GM10248 (cell line): ENCODE results near the gene CEP170.

Source experiments
- CTCF ChIA-PET: fragments of 300-600 bp; sonication (Branson Sonifier 250); formaldehyde crosslinking; extraction: SDS; loops from one replicate; lab custom pipeline; 2021; ENCODE audit warnings: antibody characterized with exemption; lab: Yijun Ruan, JAX
- POLR2A ChIA-PET: fragments of 350-650 bp; sonication (Branson Sonifier 250); formaldehyde crosslinking; extraction: SDS; loops from one replicate; lab custom pipeline; 2020; ENCODE audit warnings: antibody characterized with exemption; lab: Yijun Ruan, JAX
- DNase-seq: peaks from one replicate; pipeline ENCODE4 v3.0.0; 2012; ENCODE audit errors: extremely low spot score
- TF ChIP-seq, protein P1 (sequence below): IDR thresholded peaks from 2 replicates; pipeline ENCODE4 v1.5.1; 2012; ENCODE audit warnings: mild to moderate bottlenecking, low read depth; ENCODE audit errors: extremely low read depth, missing control alignments, control extremely low read depth

Gene CEP170

GRCh38 chr1:243255791-243256512 is 871 bp upstream of the CEP170 start, which contains the start of gene SDCCAG8:
Gene SDCCAG8, plus strand, starts transcription at chr1:243256041. Its CDS starts 133 bp downstream, at chr1:243256174.
- POLR2A ChIA-PET: interaction anchor here (0.9 to 2.0 kb wide), 4 partner anchors 9 to 792 kb away, joined by 3 to 10 read pairs (median 5); no protein-coding TSS in a partner anchor
- CTCF ChIA-PET: interaction anchor here (1.0 to 2.4 kb wide), 7 partner anchors 9 to 25 kb away, joined by 3 to 9 read pairs (median 5); no protein-coding TSS in a partner anchor
- DNase-seq: peak; percentile 91
- TF ChIP-seq, protein P1, sequence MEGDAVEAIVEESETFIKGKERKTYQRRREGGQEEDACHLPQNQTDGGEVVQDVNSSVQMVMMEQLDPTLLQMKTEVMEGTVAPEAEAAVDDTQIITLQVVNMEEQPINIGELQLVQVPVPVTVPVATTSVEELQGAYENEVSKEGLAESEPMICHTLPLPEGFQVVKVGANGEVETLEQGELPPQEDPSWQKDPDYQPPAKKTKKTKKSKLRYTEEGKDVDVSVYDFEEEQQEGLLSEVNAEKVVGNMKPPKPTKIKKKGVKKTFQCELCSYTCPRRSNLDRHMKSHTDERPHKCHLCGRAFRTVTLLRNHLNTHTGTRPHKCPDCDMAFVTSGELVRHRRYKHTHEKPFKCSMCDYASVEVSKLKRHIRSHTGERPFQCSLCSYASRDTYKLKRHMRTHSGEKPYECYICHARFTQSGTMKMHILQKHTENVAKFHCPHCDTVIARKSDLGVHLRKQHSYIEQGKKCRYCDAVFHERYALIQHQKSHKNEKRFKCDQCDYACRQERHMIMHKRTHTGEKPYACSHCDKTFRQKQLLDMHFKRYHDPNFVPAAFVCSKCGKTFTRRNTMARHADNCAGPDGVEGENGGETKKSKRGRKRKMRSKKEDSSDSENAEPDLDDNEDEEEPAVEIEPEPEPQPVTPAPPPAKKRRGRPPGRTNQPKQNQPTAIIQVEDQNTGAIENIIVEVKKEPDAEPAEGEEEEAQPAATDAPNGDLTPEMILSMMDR: no peak

GRCh38 chr1:243254233-243254926 is 701 bp downstream of the CEP170 start:
- POLR2A ChIA-PET: no interaction called here
- TF ChIP-seq, protein P1: no peak
- CTCF ChIA-PET: interaction anchor here (1.3 to 2.0 kb wide), 4 partner anchors 11 to 24 kb away, joined by 4 to 8 read pairs (median 6); no protein-coding TSS in a partner anchor
- peak; percentile 51 for DNase-seq

DNA sequence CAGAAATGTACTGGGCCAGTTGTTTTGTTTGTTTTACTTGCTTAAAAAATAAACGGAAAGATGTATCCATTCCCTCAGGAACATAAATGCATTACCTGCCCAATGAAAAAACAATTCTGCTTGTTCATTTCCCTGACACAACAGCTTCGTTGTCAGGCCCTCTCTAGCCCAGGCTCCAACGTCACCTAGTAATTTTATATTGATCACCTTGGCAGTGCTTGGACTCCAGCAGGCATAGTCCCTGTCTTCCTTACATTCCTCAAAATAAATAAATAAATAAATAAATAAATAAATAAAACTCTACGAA is 1.2 kb downstream of the CEP170 start:
- no peak for DNase-seq

DNA sequence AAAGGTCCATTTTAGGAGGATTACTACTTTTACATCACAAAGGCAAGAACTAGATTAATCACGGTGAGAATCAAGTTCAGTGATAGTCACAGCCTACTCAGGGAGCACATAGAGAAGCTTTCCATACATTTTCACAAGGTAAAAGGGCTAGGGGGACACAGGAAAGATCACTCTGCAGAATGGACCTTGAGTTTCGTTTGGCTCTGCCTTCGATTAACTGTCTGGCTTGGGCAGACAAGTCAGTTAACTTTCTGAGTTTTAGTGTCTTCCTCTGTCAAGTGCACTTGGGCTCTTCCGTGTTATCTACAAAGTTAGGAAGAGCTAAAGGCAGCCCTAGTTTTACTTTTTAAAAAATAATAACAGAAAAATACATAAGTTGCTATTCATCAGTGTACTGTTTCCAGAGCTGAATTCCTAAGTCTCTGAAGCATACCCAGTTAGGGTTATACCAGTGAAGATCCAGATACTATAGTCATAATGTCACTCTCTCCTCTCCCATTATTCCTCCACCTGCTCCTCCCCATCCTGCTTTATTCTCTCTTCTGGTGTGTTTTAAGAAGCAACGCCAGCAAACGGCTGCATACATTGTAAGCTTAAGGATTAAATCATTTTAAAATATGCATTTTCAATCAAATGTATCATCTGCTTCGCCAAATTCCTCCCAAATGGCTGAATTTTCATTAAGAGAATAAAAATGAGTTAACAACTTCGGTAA is 1.7 kb downstream of the CEP170 start:
- POLR2A ChIA-PET: no interaction called here
- DNase-seq: no peak
- CTCF ChIA-PET: interaction anchor here (1.3 to 1.8 kb wide), 2 partner anchors 10 to 19 kb away, joined by 6 read pairs; no protein-coding TSS in a partner anchor
- TF ChIP-seq, protein P1: no peak

More for the DNA sequence above, 1.2 kb downstream of the CEP170 start:
- ChIA-PET CTCF (interaction anchor here (1.3 to 1.8 kb wide), 2 partner anchors 10 to 19 kb away, joined by 6 read pairs; no protein-coding TSS in a partner anchor), POLR2A (no interaction called here)
- TF ChIP-seq, protein P1: no peak

DNA sequence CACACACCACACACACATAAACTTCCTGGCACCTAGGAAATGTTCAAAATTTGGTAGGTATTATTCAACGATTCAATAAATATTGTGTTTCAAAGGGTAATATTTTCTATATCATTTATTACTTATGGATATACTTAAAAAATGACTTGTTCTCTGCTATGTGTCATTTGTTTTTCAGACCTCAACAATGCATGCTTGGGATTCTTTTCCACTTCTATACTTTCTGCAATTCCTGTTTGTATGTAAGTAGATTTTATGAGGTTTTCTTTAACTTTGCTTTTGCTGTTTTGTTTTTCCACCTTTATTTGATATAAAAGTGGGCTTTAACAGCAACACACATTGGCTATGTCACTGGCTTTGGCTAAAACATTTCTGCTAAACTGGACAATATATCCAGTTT is 3.5 kb downstream of the CEP170 start:
- DNase-seq: no peak
- ChIA-PET CTCF (no interaction called here), POLR2A (no interaction called here)
- TF ChIP-seq, protein P1: no peak

- ChIA-PET CTCF (interaction anchor here (0.8 kb wide), 1 partner anchor 15 kb away, joined by 3 read pairs; no protein-coding TSS in a partner anchor), POLR2A (no interaction called here)
- no peak for DNase-seq
- TF ChIP-seq, protein P1: no peak
Measured at GRCh38 chr1:243250102-243250501, 5.0 kb downstream of the CEP170 start.
